Neural crest cell (in vitro differentiated cells): ENCODE results near the gene SLC35E1. TPM values are rescaled to one million over a fixed set of nuclear protein-coding genes. Genes with fewer than 3 reads are reported as not detected.

ENCODE experiments used
- DNase-seq: peaks from one replicate; pipeline ENCODE4 v3.0.0; 2021; ENCODE audit warnings: low read depth, mixed read lengths, low spot score
- H3K27ac Mint-ChIP-seq: one replicate; pipeline ENCODE4 v1.8.0; 2021; ENCODE audit warnings: mild to moderate bottlenecking, mixed read lengths; ENCODE audit not compliant: unreplicated experiment
- H3K27me3 Mint-ChIP-seq: 2 replicates; pipeline ENCODE4 v1.8.0; 2021; ENCODE audit warnings: low read depth, mild to moderate bottlenecking, mixed read lengths
- H3K36me3 Mint-ChIP-seq: 2 replicates; pipeline ENCODE4 v1.8.0; 2021; ENCODE audit warnings: low read depth, mild to moderate bottlenecking, mixed read lengths
- H3K4me1 Mint-ChIP-seq: 2 replicates; pipeline ENCODE4 v1.8.0; 2021; ENCODE audit warnings: mixed read lengths
- H3K4me3 Mint-ChIP-seq: one replicate; pipeline ENCODE4 v1.8.0; 2021; ENCODE audit warnings: mild to moderate bottlenecking, mixed read lengths
- H3K9me3 Mint-ChIP-seq: 2 replicates; pipeline ENCODE4 v1.8.0; 2021; ENCODE audit warnings: mixed read lengths
- long read RNA-seq: library from polyadenylated mRNA; unstranded; transcript quantifications from one replicate; pipeline ENCODE4 v2.0.0, GENCODE V29; 2020
- total RNA-seq: library from RNA; stranded (reverse); gene quantifications from 2 replicates; pipeline ENCODE4 v1.2.1, GENCODE V29; 2021
- TF ChIP-seq, protein P1 (sequence below): fragments of 200-600 bp; sonication (generic); conservative IDR thresholded peaks from 2 replicates; pipeline ENCODE4 v1.5.0; 2021; ENCODE audit warnings: antibody characterized with exemption, mild to moderate bottlenecking

The SLC35E1 gene
- total RNA-seq, result 30.4 and 32.5 TPM in 2 replicates
- long read RNA-seq, full-length matches to known transcripts, result 8 of 13 reads
- long read RNA-seq, partial matches to known transcripts, result 0 of 13 reads
- long read RNA-seq, other reads (novel, unspliced or antisense), result 5 of 13 reads

DNA sequence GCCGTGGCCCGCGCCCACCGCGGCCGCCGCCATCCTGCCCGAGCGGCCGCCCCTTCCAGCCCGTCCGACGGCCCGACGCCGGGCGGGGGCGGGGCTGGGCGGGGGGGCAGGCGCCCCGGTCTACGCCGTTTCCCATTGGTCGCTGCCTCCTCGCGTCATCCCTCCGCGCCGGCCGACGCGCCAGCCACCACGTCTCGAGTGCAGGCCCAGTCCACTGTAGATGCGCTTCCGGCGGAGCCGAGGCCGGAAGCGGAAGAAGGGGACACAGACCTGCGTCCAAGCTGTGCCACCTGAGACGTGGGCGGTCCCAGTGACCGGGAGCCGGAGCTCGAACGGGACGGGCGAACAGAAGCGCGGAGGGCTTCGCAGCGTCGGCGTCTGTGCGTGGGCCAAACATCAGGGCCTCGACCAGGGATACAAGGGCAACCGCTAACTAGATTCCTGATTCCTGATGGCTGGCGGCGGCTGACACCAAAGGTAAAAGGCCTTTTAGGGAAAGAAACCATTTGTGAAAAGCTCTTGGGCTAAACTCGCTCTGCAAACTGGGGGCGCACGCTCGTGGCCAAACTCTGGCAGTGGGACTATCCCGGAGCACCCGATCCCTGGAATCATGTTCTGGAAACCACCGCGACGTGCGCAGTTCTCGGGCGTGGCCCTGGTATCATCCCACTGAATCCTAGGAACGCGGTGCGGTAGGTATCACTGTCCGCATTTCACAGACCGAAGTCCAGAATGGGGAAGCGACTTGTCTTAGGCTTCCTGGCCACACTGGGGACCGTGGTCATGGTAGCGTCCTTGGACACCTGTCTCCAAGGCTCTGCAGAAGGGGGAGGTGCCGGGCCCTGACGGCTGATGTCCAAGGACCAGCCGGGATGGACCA, at the start of gene SLC35E1:
Gene SLC35E1, minus strand, starts transcription at position 84 of the 880 bp plus-strand sequence. Its CDS starts 51 bp downstream, at position 33.
- Mint-ChIP-seq H3K4me1 (peaks cover 34% of the 10 kb centered on the region), H3K36me3 (no peaks in the 10 kb centered on the region), H3K27me3 (no peaks in the 10 kb centered on the region), H3K27ac (peak within 1 kb of the TSS; percentile 96), H3K4me3 (peak within 1 kb of the TSS; percentile 95), H3K9me3 (no peaks in the 10 kb centered on the region)
- DNase-seq, result peak; percentile 83
- TF ChIP-seq, protein P1, sequence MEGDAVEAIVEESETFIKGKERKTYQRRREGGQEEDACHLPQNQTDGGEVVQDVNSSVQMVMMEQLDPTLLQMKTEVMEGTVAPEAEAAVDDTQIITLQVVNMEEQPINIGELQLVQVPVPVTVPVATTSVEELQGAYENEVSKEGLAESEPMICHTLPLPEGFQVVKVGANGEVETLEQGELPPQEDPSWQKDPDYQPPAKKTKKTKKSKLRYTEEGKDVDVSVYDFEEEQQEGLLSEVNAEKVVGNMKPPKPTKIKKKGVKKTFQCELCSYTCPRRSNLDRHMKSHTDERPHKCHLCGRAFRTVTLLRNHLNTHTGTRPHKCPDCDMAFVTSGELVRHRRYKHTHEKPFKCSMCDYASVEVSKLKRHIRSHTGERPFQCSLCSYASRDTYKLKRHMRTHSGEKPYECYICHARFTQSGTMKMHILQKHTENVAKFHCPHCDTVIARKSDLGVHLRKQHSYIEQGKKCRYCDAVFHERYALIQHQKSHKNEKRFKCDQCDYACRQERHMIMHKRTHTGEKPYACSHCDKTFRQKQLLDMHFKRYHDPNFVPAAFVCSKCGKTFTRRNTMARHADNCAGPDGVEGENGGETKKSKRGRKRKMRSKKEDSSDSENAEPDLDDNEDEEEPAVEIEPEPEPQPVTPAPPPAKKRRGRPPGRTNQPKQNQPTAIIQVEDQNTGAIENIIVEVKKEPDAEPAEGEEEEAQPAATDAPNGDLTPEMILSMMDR, result no peak

DNA sequence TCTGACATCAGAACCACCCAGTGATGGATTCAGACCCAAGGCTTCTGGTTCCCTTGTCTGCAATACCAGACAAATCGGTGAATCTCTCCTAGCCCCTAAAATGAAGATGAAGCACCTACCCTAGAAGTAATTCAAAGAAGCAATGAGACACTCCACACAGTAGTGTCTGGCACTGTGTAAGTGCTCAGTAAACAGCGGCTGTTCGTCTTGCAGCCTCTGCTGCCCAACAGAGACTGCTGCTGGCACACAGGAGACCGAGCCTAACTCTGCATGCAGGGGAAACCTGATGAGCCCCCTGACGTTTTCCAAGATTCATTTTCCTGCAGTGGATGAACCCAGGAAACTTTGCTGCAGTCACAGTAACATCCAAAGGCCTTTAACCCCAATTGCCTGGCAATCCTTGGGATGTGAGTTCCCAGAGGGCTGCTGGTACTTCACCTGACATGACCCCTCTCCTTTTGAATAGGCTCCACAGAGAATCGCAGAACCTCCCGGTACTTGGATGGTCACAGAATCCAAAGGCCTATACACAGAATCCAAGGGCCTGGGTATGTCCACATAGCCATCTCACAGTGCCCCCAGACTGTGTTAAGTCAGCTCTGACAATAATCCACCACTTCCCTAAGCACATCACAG, 49.1 kb upstream of the SLC35E1 start:
- H3K9me3 Mint-ChIP-seq, result no peaks in the 10 kb centered on the region
- H3K4me1 Mint-ChIP-seq, result peaks cover 18% of the 10 kb centered on the region
- no peak for DNase-seq
- TF ChIP-seq, protein P1, result no peak
- peak overlapping the region; percentile 38 for H3K4me3 Mint-ChIP-seq
- H3K27ac Mint-ChIP-seq, result peak overlapping the region; percentile 63
- H3K36me3 Mint-ChIP-seq, result no peaks in the 10 kb centered on the region
- no peaks in the 10 kb centered on the region for H3K27me3 Mint-ChIP-seq

DNA sequence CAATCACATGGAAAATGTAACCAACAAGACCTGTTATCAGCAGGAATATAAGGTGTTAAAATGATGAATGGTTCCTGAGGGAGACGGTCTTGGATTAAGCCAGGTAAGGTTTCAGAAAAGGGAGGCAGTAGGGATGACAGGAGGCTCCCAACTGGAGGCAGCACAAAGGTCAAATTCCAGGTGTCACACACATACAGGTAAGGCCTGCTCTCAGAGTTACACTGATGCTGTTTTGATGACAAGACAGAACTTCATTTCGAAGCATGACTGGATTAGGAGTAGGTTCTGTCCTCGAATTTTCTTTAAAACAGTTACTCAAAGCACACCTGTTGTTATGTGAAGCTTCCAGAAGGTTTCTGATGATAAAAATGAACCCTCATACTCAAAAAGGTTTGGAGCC, 48.4 kb upstream of the SLC35E1 start:
- no peaks in the 10 kb centered on the region for H3K36me3 Mint-ChIP-seq
- no peak overlapping the region for H3K4me3 Mint-ChIP-seq
- peaks cover 18% of the 10 kb centered on the region for H3K4me1 Mint-ChIP-seq
- H3K27ac Mint-ChIP-seq, result no peak overlapping the region
- no peaks in the 10 kb centered on the region for H3K9me3 Mint-ChIP-seq
- H3K27me3 Mint-ChIP-seq, result no peaks in the 10 kb centered on the region
- no peak for DNase-seq
- TF ChIP-seq, protein P1, result no peak

DNA sequence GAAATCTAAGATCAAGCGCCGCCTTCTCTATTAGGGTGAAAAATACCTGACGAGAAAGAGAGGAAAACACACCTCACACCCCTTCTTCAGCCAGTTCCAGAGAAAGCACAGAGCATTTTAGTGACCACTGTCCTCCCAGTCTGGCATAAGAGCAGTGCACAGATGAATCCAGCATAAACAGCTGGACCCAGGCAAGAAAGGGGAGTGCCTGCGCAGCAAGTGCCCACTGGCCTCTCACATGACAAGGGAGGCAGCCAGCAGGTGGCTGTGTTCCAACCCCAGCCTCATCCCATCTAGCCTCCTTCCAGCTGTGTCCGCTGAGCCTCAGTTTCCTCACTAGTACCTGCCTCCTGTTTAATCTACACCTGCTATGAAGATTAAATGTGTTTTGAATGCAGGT, 47.8 kb upstream of the SLC35E1 start:
- H3K27me3 Mint-ChIP-seq, result no peaks in the 10 kb centered on the region

DNA sequence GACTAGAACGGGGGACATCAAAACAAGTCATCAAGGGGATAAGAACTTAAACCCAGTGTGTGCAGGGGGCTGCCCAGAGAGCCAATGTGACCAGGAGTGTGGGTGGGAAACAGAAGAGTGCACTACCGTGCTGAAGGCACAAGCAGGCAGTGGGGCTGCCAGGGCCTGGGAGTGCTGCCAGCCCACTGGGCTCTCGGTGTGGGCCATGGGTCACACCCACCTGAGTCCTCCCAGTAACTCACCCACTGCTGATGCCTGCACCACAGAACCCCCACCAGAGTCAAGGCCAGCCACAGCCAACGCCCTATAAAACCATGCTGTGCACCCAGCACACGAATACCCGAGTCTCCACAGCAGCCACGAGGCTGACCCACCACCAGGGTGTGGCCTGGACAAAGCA, 47.2 kb upstream of the SLC35E1 start:
- Mint-ChIP-seq H3K27ac (peak overlapping the region; percentile 12), H3K4me1 (peaks cover 22% of the 10 kb centered on the region), H3K4me3 (no peak overlapping the region), H3K27me3 (no peaks in the 10 kb centered on the region), H3K9me3 (no peaks in the 10 kb centered on the region), H3K36me3 (no peaks in the 10 kb centered on the region)
- TF ChIP-seq, protein P1, result no peak
- no peak for DNase-seq

More for the DNA sequence above, 47.8 kb upstream of the SLC35E1 start:
- peaks cover 18% of the 10 kb centered on the region for H3K4me1 Mint-ChIP-seq
- no peaks in the 10 kb centered on the region for H3K36me3 Mint-ChIP-seq
- H3K9me3 Mint-ChIP-seq, result no peaks in the 10 kb centered on the region
- no peak overlapping the region for H3K27ac Mint-ChIP-seq
- H3K4me3 Mint-ChIP-seq, result no peak overlapping the region
- TF ChIP-seq, protein P1, result no peak
- no peak for DNase-seq
